ENCODE results near the gene SPSB1.

Gene SPSB1

GRCh38 chr1:9292361-9293240 is at the start of gene SPSB1:
TSS of gene SPSB1 (plus strand) at chr1:9292894. CDS start at chr1:9355892, 62,998 bp downstream.
- DNase-seq, result peak; percentile 75

DNA sequence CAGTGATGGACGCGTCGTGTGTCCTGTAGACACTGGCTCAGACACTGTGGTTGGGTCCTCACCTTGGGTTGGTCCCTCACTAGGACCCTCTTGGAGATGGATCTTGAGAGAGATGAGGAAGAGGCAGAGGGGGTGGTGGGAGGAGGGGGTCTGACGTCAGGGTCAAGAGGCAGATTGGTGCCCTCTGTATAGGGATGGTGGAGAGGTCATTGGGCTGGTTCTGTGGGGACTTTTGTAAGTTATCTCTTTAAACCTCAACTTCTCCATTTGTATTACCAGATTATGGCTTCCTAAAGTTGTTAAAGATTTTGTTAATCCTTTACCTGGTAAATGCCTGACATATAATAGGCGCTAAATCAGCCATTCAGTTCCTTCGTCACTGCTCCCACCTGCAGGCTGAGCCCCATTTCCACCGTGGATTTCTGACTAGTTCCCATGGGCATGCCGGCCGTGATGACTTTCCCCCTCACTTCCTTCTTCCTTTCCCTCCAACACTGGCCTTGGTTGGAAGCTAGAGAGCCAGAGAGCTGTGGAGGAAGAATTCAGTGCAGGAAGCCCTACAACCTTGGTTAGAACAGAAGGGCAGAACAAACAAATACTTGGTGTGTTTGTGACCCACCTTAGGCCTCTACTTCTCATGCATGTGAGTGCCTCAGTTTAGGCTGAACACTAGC is 49.5 kb upstream of the SPSB1 start:
- DNase-seq, result no peak

DNA sequence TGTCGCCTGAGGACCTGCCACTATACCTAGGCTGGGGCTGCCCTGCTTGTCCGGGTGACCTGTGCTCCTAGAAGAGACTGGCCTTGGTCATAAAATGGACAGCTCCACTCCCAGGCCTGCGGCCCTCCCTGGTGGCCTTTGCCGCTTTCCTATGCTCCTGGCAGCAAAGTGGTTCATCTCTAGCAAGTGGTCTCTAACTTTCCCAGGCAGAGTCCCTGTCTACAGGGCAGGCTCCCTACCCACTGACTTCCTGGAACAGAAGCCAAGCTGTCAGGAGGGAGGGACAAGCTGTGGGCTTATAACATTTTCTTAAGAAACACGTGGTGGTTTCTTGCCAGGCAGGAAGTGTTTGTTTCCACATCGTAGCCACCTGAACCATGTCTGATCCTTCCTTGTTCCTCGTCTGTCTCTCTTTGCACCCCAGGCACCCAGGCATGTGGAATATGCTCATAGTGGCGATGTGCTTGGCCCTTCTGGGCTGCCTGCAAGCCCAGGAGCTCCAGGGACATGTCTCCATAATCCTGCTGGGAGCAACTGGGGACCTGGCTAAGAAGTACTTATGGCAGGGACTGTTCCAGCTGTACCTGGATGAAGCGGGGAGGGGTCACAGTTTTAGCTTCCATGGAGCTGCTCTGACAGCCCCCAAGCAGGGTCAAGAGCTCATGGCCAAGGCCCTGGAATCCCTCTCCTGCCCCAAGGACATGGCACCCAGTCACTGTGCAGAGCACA is 48.0 kb upstream of the SPSB1 start:
- DNase-seq, result no peak

DNA sequence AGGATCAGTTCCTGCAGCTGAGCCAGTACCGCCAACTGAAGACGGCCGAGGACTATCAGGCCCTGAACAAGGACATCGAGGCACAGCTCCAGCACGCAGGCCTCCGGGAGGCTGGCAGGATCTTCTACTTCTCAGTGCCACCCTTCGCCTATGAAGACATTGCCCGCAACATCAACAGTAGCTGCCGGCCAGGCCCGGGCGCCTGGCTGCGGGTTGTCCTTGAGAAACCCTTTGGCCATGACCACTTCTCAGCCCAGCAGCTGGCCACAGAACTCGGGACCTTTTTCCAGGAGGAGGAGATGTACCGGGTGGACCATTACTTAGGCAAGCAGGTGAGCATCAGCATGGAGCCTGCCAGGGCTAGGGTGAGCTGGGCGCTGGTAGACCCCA is 47.5 kb upstream of the SPSB1 start:
- no peak for DNase-seq

DNA sequence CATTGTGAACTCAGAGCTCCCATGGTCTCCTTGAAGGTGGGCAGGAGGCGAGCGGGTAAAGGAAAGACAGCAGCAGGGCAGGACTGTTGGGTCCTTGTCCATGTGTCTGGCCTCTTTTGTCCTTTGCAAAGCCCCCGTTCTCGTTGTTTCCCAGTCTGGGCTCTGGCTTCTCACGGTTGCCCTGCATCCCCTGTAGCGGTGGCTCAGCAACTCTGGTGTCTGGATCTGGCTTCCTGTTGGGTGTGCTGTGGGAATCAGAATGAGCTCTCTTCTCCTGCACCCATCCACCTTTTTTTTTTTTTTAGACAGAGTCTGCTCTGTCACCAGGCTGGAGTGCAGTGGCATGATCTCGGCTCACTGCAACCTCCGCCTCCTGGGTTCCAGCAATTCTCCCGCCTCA is 47.0 kb upstream of the SPSB1 start:
- DNase-seq, result no peak

DNA sequence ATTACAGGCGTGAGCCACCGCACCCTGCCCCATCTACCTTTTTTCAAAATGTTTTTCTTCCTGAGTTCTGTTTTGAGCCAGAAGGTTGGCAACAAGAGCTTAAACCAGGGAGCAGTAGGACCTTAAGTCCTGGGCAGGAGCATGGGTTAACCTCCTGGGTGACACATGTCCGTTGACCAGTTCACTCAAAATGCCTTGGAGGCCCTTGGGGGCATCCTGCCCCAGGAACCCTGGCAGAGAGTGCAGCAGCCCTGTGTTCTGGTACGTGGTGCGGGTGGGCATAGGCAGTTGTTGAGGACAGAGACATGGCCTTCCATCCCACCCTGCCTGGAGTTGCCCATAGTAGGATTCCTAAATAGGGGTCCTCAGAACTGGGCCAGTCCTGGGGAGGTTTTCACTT is 46.5 kb upstream of the SPSB1 start:
- no peak for DNase-seq

- no peak for DNase-seq
Observed at GRCh38 chr1:9246841-9247785, 45.6 kb upstream of the SPSB1 start.

DNA sequence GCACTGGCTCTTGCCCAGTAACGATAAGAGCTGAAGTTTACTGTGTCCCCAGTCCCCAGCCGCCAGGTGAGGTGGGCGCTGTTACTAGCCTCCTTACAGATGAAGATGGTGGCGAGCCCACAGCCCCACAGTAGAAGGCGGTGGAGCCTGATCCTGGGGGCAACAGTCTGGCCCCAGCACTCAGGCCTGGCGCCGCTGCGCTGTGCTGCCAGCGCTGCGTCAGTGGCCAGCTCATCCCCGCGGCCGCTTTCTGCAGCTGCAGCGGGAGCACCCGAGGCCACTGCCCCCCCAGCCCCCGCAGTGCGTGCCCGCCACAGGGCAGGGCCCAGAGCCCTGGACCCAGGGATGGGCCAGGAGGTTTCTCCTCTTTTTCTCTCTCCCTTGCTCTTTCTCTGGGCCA is 44.8 kb upstream of the SPSB1 start:
- no peak for DNase-seq

GRCh38 chr1:9248341-9249262 is 44.1 kb upstream of the SPSB1 start:
- DNase-seq, result no peak

DNA sequence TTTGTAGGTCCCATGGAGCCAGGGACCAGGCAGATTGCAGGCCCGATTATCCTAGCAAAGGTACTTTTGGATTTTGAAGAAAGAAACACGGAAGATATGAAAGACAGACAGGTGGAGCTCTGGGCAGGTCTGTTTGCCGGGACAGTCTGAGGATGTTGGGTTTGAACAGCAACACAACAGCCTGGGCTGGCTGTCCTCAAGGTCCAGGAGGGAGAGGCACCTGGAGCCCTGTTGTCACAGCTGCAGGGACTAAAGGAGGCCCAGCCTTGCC is 43.5 kb upstream of the SPSB1 start:
- no peak for DNase-seq

DNA sequence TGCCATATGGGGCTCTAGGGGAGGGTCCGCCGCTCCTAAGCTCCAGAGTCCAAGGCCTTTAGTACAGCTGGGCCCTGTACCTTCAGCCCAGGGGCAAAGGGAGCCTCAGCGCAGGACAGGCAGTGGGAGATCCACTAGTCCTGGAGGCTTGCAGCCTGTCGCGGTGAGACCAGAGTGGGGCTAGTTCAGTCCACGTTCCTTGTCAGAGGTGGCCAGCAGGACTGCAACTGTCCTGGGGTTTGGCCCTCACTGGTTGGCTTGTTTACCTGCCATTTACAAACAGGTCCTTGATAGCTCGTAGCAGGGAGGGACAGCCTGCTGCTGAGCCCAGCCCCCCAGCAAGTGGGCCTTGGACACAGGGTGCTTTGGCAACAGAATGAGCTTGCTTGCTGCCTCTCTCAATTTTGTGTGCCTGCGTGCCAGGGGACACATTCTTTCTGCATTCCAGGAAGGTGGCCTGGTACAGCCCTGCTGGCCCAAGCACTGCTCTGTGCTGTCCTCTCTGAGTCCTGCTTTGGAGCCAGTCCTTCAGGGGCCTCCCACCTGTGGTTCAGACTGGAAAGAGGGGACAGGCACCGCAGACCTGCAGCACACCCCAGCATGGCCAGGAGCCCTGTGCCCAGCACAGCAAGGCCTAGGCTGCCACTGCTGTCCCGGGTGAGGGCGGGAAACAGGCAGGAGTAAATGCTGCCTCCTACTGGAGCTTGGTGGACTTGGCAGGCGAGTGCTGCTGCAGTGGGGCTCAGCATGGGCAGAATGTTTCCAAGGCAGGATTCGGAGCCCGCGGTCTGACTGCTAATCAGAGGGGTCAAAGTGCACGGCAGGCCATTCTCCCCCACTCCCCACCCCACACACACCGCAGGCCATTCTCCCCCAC is 42.9 kb upstream of the SPSB1 start:
- DNase-seq, result peak; percentile 20 to 24

- no peak for DNase-seq
Observed at GRCh38 chr1:9250411-9251381, 42.0 kb upstream of the SPSB1 start.

DNA sequence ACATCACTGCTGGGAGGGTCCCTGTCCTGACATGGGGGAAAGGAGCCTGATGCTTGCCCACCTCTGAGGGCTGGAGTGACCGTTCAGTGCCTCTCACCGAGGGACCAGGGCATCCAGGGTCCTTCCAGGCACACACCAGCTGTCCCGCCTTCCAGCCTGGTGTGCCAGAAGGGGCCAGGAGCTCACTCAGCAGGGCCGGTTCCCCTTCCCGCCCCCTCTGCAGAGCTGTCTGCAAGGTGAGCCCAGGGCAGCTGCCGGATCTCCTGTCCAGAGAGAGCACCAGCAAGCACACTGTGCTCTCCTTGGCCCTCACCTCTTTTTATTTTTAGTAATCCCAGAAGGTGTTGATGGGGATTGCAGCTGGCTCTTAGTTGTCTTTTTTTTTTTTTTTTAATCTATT is 41.2 kb upstream of the SPSB1 start:
- DNase-seq, result no peak

DNA sequence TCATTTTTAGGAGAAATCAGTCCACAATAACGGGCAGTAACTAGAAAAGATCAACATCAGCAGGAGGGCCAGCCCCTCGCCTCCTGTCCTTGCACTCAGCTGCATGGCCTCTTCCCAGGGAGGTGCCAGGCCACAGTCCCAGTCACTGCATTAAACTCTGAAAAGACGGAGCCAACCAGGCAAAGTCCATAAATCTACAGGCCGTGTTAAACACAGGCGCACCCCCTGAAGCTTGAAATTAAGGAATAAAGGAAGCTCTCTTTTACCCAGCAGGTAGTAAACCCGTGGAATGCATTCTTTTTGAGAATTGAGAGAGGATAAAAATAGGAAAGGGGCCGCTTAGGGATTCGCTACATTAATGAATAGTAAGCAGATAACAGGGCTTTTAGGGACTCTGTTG is 39.7 kb upstream of the SPSB1 start:
- DNase-seq, result no peak

GRCh38 chr1:9253453-9254105 is 39.1 kb upstream of the SPSB1 start:
- no peak for DNase-seq

- no peak for DNase-seq
Observed at GRCh38 chr1:9256332-9256731, 36.4 kb upstream of the SPSB1 start.

GRCh38 chr1:9257851-9258250 is 34.8 kb upstream of the SPSB1 start:
- no peak for DNase-seq

GRCh38 chr1:9258629-9259028 is 34.1 kb upstream of the SPSB1 start:
- DNase-seq, result no peak

Measured in CD4-positive, alpha-beta T cell treated with Interleukin-4 for 1 hour (primary cell).